Measurements from ENCODE around the gene NACAD.

NACAD gene

DNA sequence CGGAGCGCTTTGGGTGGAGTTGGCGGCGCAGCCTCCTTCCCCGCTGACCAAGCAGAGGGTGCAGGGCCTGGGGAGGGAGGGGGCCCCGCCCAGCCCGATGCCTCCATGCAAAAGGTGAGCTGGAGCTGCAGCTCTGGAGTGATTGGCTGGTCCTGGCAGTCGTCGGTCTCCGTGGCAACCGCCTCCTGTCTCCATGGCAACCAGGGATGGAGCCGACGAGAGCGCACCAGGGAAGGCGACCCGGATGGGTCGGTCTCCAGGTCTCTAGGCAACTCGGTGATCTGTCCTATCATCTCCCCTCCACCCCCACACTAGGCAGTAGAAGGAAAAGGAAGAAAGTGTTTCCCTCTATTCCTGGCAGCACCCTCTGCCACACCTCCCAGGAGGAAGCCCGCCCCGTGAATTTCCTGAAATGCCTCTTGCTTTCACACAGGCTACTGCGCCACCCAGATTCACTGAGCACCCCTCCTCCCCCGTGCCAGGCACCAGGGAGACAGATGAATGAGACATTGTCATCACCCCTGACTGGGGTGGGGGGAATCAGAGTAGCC is 647 bp upstream of the NACAD start:
- DNase-seq = peak; percentile 60

DNA sequence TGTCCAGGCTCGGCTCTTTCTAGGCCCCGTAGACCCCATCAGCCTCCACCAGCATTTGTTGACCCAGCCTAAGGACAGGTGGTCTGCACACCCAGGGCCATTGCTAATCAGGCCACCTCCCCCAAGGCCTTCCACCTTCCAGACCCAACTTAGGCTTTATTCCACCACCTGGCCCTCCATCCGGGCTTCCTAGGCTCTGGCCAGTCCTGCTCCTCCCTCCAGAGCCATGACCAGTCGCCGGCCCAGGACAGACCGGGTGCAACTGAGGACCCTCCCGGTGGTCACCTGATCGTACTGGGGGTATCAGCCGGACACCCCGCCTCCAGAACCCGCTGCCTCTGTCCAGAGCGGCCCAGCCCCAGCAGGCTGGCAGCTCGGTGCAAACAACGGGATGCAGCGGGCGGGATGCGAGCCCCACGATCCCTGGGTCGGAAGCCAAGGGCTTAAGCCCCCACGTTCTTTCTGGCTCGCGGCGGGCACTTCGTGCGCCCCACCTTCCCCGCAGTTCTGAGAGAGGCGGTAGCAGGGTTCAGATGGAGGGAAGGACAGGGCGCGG is 545 bp downstream of the NACAD start:
- no peak for DNase-seq

DNA sequence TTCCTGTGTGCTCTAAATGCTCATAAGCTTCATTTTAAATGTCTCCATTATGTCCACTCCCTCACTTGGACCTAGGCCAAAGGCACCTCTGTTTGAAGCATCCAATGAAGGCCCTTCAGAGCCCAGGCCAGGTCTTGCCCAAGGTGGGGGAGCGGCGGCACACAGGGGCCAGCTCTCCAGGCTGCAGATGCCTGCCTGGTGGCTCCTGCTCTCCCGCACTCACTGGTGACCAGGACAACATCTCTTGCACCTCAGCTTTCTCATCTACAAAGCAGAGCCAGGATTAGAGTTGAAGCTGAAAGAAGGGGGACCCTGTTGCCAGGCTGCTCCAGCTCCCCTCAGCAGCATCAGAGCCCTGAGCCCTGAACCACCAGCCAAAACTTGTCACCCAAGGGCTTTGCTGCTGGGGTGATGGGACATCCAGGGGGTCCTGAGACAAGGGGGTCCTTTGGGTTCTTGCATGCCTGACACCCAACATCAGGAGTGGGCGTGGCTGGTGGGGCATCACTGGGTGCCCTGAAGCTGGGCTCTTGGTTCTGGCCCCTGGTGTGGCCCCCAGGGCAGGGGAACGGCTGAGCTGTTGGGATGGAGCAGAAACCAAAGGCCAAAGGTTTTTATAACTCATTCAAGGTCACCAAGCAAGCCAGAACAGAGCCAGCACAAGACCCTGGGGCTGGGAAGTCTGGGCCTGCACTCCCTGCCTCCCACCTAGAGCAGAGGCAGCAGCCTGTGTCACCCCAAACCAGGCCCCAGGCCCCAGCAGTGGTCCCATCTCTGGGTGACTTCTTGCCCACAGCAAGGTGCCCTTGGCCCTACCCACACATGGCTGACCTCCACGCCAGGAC is 1.2 kb downstream of the NACAD start:
- DNase-seq = no peak

DNA sequence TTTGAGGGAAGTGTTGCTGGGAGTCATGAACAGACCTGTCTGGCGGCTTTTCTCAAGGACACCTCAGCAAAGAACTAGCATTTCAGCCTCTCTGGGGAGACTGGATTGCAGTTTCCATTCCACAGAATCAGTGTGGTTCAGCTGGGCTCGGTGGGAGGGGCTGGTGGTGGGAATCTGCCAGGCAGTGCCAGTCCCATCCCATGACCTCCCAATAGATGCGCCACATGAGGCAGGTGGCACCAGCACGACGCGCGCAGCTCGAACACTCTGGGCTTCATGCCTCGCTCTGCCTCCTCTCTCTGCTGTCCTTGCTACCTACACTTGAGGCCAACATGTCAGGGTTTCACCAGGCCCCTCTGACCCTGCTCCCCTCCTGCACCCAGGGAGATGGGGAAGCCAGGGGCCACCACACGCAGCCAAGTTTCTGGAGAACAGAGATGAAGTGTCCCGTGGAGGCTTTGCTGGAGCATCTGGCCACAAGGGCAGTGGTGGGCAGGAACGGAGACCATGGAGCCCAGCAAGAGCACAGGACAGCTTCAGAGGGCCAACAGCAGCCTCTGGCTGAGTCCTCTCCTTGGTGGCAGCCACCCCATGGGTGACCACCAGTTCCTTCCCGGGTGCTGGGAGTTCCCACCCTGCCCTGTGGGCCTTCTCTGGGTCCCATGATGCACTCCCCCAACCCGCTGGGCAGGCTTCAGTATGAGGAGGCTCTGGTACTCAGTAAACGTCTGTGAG is 2.3 kb downstream of the NACAD start:
- no peak for DNase-seq

DNA sequence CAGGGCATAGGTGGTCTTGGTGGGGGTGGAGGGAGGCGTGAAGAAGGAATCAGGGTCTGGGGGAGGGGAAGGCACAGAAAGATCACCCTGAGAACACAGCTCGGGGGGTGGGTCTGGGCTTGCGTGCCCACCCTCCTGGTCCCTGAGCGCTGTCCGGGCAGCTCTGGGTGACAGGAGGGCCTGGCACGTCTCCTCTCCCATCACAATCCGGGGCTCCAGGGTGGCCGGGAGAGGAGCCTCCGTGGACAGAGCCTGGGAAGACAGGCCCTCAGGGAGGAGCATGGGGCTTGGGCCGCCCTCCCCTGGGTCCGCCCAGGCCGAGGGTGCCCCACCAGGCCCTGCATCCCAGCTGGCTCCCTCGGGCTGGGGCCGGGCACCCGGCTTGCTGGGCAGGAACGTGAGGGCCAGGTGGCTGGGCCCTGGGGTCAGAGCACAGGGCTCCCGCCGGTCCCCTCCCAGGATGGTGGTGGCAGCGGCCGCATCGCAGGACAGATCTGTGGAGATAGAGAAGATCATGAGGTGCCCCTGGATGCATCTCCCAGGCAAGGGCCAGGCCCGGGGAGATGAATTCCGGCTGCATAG is 3.1 kb downstream of the NACAD start:
- DNase-seq = no peak

DNA sequence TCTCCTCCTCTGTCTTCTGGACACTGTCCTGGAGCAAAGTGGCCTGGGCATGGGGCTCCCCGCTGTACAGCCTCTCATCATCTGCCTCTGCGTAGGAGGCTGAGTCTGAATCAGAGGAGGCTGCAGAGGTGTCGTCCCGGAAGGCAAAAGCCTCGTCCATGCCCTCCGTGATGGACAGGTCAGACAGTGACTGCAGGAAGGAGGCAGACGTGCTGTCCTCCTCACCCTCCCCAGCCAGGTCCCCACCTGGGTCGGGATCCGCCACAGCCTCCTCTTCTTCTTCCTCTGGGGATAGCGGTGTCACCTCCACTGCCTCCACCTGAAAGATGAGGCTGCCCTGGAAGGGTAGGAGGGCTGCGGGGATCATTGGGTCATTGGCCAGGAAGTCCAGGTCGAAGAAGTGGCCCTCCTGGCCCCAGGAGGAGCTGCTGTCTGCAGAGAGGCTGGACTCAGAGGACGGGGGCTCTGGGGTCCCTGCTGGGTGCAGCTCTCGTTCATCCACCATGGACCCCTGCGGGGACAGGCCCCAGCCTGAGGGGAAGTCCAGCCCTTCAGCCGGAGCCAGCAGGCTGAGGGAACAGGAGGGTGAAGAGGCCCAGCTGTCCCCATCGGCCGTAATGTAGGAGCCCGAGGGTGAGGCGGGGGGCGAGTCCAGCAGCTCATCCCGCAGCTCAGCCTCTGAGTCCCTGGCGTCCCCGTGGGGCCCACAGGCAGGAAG is 3.7 kb downstream of the NACAD start:
- DNase-seq = no peak

DNA sequence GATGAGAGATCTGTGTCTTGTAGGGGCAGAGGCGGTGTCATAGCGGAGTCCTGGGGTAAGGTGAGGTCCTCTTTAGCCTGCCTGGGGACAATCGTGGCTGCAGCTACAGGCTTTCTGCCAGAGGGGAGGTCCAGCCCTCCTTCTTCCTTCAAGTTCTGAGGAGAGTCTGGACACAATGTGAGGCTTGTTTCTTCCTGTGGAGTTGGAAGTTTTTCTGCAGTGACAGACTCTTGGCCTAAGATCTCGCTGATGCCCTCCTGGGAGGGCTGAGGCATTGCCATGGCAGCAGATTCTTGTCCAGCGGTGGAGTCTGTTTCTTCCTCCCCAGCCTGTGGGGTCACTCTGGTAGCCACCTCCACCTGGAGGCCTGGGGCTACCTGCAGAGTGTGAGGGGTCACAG is 4.4 kb downstream of the NACAD start:
- no peak for DNase-seq

DNA sequence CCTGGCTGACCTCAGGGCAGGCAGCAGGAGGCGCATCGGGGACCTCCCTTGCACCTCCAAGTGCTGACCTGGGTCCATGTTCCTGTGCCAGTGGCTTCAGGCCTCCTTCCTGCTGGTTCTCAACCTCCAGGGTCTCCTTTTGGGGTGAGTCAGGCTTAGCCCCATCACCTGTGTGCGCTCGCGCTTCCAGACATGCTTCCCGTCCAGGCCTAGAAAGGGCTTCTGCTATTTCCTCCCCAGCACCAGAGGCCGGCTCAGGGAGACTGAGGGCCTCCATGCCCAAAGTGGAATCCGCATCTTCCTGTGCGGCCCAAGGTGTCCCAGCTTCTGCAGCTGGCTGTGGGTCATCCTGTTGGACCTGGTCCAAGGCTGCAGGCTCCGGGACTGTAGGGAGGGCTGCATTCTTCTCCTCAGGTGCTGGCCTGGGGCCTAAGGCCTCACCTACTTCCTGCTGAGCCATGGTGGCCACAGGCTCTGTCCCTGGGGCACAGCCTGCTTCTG is 5.9 kb downstream of the NACAD start:
- no peak for DNase-seq

DNA sequence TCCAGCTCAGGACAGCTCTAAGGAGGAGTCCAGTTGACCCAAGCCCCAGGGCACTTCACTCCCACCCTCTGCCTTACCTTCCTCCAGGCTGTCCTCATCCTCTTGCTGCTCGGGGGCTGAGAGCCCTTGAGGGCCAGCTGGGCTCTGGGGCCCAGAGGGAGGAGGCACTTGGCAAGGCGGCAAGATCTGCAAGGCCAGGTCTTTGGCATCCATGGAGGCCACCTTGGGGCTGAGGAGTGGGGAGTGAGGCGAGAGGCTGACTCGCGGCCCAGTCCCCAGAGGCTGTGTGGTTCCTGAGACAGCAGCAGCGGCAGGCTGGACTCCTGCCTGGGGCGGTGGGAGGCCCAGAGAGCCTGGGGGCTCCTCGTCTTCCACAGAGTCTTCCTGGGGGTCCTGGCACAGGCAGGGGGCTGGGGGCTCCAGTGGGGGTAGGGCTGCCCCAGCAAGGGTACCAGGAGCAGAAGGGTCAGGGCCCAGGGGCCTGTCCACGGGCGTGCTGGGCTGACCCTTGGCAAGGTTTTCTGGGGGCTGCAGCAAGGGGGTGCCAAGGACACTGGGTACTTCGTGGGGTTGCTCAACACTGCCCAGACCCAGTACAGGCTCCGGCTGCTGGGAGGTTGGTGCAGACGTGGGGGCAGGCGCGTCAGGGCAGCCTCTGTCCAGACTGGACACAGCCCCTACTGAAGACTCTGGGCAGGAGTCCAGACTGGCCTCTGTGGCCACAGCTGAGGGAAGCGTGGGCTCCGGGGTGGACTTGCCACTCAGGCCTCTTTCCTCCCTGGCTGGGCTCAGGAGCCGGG is 6.5 kb downstream of the NACAD start:
- no peak for DNase-seq

DNA sequence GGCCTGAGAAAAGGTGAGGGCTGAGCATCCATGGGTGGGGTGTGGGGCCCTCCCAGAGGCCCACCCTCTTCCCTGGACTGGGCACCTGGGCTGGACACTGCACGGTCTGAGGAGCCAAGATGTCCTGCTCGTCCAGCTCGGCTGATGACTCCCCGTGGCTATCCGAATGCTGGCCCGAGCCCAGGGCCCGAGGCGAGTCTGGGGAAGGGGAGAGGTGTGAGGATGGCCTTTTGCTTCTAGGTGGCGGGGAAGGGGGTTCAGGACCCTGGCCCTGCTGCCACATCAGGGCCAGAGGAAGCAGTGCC is 7.1 kb downstream of the NACAD start:
- DNase-seq = no peak

DNA sequence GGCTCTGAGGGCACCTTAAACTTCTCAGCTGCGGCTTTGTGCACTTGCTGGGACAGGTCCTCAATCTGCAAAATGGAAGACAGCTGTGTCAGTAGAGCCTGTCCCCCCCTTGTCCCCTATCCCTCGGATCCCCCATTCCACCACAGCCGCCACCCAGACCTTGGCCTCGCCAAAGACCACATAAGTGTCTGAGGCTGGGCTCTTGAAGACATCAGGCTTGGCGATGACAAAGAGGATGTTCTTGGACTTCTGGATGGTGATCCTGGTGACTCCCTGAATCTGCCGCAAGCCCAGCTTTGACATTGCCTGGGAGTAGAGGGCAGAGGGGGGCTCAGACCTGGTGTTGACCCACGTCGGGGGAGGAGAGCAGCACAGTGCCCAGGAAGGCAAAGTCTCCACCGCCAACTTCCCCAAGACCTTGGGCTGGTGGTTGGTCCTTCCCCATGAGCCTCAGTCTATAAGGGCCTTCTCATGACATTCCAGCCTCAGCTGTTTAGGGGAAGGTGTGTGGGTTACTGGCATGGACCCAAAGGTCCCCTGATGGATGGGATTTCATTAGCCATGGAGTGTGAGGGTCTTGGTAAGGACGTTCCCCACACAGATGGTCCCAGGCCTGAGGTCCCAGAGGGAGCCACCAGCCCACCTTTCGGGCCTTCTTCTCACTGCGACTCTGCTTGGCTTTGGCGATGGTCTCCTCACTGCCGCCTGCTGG is 7.7 kb downstream of the NACAD start:
- DNase-seq = no peak

DNA sequence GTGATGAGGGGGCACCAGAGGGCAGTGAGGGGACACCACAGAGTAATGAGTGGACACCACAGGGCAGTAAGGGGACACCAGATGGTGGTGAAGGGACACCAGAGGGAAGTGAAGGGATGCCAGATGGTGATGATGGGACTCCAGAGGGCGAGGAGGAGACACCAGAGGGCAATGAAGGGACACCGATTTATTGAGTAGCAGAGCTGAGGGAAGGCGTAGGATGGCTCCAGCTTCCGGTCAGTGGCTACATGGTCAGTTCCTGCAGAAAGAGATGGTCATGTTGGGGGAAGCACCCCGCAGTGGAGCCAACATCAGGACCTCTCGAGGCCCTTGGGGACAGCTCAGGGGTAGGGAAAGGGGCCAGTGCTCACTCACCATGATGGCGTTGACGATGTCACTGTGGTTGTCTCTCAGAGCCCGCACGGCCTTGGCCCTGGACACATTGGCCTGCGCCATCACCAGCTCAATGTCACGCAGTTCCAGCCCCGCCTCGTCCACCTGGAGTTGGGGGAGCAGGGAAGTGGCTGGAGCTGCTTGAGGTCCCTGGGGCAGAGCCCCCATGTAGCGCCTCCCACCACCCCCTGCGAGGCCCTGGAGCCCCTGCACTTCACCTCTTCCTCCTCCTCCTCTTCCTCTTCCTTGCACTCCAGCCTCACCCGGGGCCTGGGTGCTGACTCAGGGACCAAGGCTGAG is 8.4 kb downstream of the NACAD start:
- DNase-seq = no peak

DNA sequence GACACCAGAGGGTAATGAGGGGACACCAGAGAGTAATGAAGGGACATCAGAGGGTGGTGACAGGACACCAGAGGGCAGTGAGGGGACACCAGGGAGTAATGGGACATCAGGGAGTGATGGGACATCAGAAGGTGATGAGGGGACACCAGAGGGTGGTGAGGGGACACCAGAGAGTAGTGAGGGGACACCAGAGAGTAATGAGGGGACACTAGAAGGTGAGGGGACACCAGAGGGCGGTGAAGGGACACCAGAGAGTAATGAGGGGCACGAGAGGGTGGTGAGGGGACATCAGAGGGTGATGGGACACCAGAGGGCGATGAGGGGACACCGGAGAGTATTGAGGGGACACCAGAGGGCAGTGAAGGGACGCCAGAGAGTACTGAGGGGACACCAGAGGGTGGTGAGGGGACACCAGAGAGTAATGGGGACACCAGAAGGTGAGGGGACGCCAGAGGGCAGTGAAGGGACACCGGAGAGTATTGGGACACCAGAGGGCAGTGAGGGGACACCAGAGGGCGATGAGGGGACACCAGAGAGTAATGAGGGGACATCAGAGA is 10.6 kb downstream of the NACAD start:
- no peak for DNase-seq

DNA sequence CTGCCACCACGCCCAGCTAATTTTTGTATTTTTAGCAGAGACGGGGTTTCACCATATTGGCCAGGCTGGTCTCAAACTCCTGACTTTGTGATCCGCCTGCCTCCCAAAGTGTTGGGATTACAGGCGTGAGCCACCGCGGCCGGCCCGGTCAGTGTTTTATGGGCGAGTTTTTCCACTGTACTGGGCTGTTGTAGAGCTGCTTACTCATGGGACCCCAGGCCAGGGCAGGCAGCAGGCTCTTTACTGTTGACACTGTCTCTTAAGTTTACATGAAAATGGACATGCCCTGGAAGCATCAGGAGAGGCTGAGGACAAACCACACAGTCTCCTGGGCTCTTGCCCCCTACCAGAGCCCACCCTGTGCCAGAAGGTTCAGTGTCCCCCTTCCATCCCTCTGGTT is 11.2 kb downstream of the NACAD start:
- DNase-seq = no peak

DNA sequence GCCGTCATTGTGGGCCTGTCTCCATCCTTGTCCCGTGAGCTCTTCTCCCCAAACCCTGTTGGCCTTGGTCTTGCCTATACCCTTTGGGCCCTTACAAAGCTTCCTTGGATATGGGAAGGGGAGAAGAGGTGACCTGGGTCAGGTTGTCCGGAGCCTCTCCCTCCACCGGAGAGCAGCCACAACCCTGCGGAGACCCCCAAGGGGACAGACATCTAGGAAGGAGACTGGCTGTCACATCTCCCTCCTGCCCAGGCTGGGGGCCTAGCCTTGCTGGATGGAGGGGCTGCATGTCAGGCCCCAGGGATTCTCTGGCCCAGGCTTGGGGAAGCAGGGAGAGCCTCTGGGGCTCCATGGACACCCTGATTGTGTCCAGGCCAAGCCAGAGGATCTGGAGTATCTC is 11.8 kb downstream of the NACAD start:
- DNase-seq = no peak

DNA sequence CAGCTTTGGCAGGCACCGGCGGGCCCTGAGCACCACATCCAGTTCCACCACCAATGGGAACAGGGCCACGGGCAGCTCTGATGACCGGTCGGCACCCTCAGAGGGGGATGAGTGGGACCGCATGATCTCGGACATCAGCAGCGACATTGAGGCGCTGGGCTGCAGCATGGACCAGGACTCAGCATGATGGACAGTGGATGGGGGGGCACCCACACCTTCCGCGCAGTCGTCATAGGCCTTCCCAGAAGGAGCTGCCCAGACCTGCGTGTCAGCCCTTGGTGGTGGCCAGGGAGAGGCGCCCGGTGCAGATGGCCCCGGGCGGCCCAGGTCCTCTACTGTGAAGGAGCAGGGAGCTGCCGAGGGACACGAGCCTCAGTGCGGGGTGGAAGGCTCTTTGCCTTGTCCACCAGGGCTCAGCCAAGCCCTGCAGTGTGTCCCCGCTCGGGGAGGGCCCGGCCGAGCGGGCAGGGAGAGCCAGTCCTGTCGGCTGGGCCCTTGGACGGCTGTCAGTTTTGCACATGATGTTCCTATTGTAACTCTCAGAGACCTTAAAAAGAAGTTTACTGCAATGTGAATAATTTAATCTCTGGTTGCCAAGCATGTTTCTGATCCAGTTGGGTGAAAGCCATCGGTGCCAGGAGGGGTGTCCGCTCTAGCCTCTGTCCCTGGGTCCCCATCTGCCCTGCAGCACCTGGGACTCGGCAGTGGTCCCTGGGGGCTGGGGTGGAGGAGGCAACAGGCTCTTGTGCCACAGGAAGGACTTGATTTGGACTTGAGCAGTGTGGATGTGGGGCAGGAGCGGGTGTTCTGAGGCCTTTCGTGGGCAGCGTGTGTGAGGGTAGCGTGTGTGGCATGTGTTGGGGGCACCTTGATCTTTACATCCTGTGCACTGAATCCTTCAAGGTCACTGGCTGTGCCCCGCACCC is 12.6 kb downstream of the NACAD start:
- no peak for DNase-seq

DNA sequence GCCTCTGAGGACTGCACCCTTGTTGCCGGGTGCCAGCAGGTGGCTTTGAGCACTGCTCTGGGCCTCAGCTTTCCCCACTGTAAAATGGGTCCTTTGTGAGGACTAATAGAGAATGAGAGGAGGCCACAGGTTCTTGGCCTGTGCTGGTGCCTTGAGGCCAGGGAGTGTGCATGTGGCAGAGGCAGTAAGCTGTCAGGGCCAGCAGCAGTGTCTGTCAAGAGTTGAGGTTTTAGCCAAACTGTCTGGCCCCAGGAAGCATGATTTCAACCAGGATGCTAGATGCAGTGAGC is 13.5 kb downstream of the NACAD start:
- DNase-seq = no peak

DNA sequence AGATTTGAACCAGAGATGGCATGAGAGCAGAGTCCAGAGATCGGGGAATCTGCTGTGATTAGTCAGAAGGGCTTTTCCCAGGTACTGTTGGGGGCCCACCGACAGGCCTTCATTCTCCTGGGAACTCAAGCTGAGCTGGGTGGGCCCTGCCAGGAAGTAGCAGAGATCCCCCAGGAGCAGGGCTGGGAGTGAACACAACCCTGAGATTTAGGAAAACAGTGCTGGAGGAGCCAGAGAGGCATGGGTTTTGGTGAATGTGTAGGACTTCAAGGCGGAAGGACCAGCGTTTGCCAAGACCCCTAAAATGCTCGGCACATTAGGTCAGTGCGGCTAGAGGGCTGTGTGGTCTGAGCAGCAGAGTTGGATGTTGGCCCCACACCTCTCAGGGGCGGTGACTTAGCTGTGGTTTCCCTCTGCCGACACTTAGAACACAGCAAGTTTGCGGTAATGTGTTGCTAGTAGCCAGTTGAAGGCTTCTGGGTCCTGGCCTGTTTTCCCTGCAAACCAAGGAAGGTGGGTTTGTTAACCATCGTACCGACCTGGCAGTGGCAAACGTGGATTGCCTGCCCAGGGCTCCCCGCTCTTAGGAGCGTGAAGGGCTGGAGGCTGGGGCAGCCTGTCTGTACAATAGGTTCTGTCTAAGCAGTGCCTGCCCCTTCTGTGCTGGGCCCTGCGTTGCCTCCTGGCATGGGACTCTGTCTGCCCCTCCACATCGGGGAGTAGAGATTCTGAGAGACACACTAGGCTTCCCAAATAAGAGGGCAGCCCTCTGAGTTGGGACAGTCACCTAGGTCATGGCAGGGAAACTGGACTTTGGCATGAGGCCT is 14.0 kb downstream of the NACAD start:
- DNase-seq = no peak

Measured in stimulated activated CD4-positive, alpha-beta T cell treated with anti-CD3 and anti-CD28 coated beads, Interleukin-2, amount 100 ng/mL, for 48 hours (primary cell).